Karpas-422 (cell line): ENCODE data around the gene MSH2. TPM values are rescaled to one million over a fixed set of nuclear protein-coding genes. Genes with fewer than 3 reads are reported as not detected.

Experiments
- DNase-seq: peaks from one replicate; pipeline ENCODE4 v3.0.0-alpha.2; 2015
- H2AFZ ChIP-seq: fragments of 200-600 bp; sonication (generic); 2 replicates; pipeline ENCODE4 v1.6.1; 2014; ENCODE audit warnings: antibody characterized with exemption, low read length, mixed read lengths
- H3K27ac ChIP-seq: fragments of 200-600 bp; sonication (generic); 2 replicates; pipeline ENCODE4 v1.5.1; 2014; ENCODE audit warnings: mild to moderate bottlenecking, low read length, moderate library complexity
- H3K27me3 ChIP-seq: fragments of 200-600 bp; sonication (generic); 2 replicates; pipeline ENCODE4 v1.6.1; 2014; ENCODE audit warnings: low read length, mixed read lengths
- H3K36me3 ChIP-seq: fragments of 200-600 bp; sonication (generic); 2 replicates; pipeline ENCODE4 v1.6.1; 2014; ENCODE audit warnings: low read length, mixed read lengths; ENCODE audit not compliant: insufficient read depth
- H3K4me1 ChIP-seq: fragments of 200-600 bp; sonication (generic); 2 replicates; pipeline ENCODE4 v1.6.1; 2014; ENCODE audit warnings: mild to moderate bottlenecking, low read length, mixed read lengths
- H3K4me2 ChIP-seq: fragments of 200-600 bp; sonication (generic); 2 replicates; pipeline ENCODE4 v1.6.1; 2014; ENCODE audit warnings: low read length, low read depth, mild to moderate bottlenecking; ENCODE audit not compliant: poor library complexity, severe bottlenecking
- H3K4me3 ChIP-seq: fragments of 200-600 bp; sonication (generic); 2 replicates; pipeline ENCODE4 v1.5.1; 2014; ENCODE audit warnings: mild to moderate bottlenecking, antibody characterized with exemption, low read length, mixed read lengths
- H3K79me2 ChIP-seq: fragments of 200-600 bp; sonication (generic); 2 replicates; pipeline ENCODE4 v1.6.1; 2014; ENCODE audit warnings: mild to moderate bottlenecking, low read length, mixed read lengths
- H3K9ac ChIP-seq: fragments of 200-600 bp; sonication (generic); 2 replicates; pipeline ENCODE4 v1.6.0; 2014; ENCODE audit warnings: low read length
- H3K9me2 ChIP-seq: fragments of 200-600 bp; sonication (generic), shearing (Covaris generic); replicated peaks from 2 replicates; pipeline ENCODE4 v1.6.0; 2014; ENCODE audit warnings: mild to moderate bottlenecking, low read length, moderate library complexity; ENCODE audit not compliant: insufficient read depth
- H3K9me3 ChIP-seq: fragments of 300-700, 200-600 bp; sonication (generic); 2 replicates; pipeline ENCODE4 v1.6.1; 2014; ENCODE audit warnings: low read length, mixed read lengths
- H4K20me1 ChIP-seq: fragments of 200-600 bp; sonication (generic); 2 replicates; pipeline ENCODE4 v1.6.1; 2014; ENCODE audit warnings: mild to moderate bottlenecking, antibody characterized with exemption, low read length, low read depth; ENCODE audit not compliant: insufficient read depth
- total RNA-seq: library from RNA; depleted of rRNA; stranded (reverse); fragments of >200 nt; shearing (Covaris generic); gene quantifications from 2 replicates; pipeline ENCODE4 v1.2.3, GENCODE V29; 2014; ENCODE audit warnings: low replicate concordance; rRNA removed

Gene MSH2
- total RNA-seq, result 28.4 and 38.7 TPM in 2 replicates

- peaks cover 50% of the 10 kb centered on the region for H3K79me2 ChIP-seq
These were observed at the start of gene MSH2 for GRCh38 chr2:47402805-47403608. Gene MSH2, plus strand, starts transcription at chr2:47403156. Its CDS starts 36 bp downstream, at chr2:47403192.

GRCh38 chr2:47354013-47354847, 48.7 kb upstream of the MSH2 start:
- H3K27ac ChIP-seq, result no peak overlapping the region
- H3K4me2 ChIP-seq, result no peak overlapping the region
- H4K20me1 ChIP-seq, result no peaks in the 10 kb centered on the region
- no peaks in the 10 kb centered on the region for H3K4me1 ChIP-seq
- H3K9me3 ChIP-seq, result no peaks in the 10 kb centered on the region
- no peak overlapping the region for H3K4me3 ChIP-seq
- no peaks in the 10 kb centered on the region for H3K27me3 ChIP-seq
- H3K9me2 ChIP-seq, result no peaks in the 10 kb centered on the region
- DNase-seq, result no peak
- H3K36me3 ChIP-seq, result no peaks in the 10 kb centered on the region
- H3K79me2 ChIP-seq, result no peaks in the 10 kb centered on the region
- no peak overlapping the region for H3K9ac ChIP-seq
- H2AFZ ChIP-seq, result no peak overlapping the region

More at GRCh38 chr2:47402805-47403608, at the start of gene MSH2:
- Histone ChIP-seq H3K4me2 (peak within 1 kb of the TSS; percentile 90), H3K27me3 (no peaks in the 10 kb centered on the region), H3K27ac (peak within 1 kb of the TSS; percentile 58), H3K4me3 (peak within 1 kb of the TSS; percentile 89), H3K9me2 (no peaks in the 10 kb centered on the region), H2AFZ (peak within 1 kb of the TSS; percentile 83), H3K36me3 (peaks cover 14% of the 10 kb centered on the region), H3K4me1 (peaks cover 29% of the 10 kb centered on the region), H3K9ac (peak within 1 kb of the TSS; percentile 90), H3K9me3 (no peaks in the 10 kb centered on the region), H4K20me1 (no peaks in the 10 kb centered on the region; the same call in 1 of the 2 replicates)
- peak; percentile 97 for DNase-seq

DNA sequence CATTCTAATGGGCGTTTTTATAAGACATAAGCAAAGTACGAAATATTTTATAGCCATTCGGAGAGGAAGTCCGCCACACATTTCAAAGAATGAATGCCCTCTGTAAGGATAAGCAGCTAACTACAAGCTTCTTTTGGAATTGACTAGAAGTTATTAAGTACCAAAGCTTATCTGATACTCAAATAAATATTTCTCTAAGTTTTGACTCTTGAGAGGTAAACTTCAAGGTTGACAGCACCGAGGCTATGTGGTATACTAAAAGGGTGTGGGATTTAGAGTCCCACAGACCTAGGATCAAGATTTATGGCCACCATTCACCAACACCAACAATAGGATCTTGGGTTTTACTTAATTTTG, 48.1 kb upstream of the MSH2 start:
- H3K4me3 ChIP-seq, result no peak overlapping the region
- H3K27ac ChIP-seq, result no peak overlapping the region
- no peak overlapping the region for H3K9ac ChIP-seq
- no peak overlapping the region for H2AFZ ChIP-seq
- H4K20me1 ChIP-seq, result no peaks in the 10 kb centered on the region
- no peaks in the 10 kb centered on the region for H3K9me2 ChIP-seq
- H3K27me3 ChIP-seq, result no peaks in the 10 kb centered on the region
- no peaks in the 10 kb centered on the region for H3K36me3 ChIP-seq
- no peaks in the 10 kb centered on the region for H3K4me1 ChIP-seq
- no peak overlapping the region for H3K4me2 ChIP-seq
- no peak for DNase-seq
- no peaks in the 10 kb centered on the region for H3K9me3 ChIP-seq
- no peaks in the 10 kb centered on the region for H3K79me2 ChIP-seq

- H3K36me3 ChIP-seq, result no peaks in the 10 kb centered on the region
- H3K4me2 ChIP-seq, result no peak overlapping the region
- no peaks in the 10 kb centered on the region for H3K27me3 ChIP-seq
- DNase-seq, result no peak
- H3K9ac ChIP-seq, result no peak overlapping the region
- H2AFZ ChIP-seq, result no peak overlapping the region
- no peak overlapping the region for H3K27ac ChIP-seq
- no peaks in the 10 kb centered on the region for H3K9me2 ChIP-seq
- H3K79me2 ChIP-seq, result no peaks in the 10 kb centered on the region
- H3K4me3 ChIP-seq, result no peak overlapping the region
- H4K20me1 ChIP-seq, result no peaks in the 10 kb centered on the region
- H3K9me3 ChIP-seq, result no peaks in the 10 kb centered on the region
- H3K4me1 ChIP-seq, result no peaks in the 10 kb centered on the region
These were observed 45.5 kb upstream of the MSH2 start for GRCh38 chr2:47357483-47357882.

GRCh38 chr2:47359375-47359868, 43.5 kb upstream of the MSH2 start:
- no peaks in the 10 kb centered on the region for H4K20me1 ChIP-seq

DNA sequence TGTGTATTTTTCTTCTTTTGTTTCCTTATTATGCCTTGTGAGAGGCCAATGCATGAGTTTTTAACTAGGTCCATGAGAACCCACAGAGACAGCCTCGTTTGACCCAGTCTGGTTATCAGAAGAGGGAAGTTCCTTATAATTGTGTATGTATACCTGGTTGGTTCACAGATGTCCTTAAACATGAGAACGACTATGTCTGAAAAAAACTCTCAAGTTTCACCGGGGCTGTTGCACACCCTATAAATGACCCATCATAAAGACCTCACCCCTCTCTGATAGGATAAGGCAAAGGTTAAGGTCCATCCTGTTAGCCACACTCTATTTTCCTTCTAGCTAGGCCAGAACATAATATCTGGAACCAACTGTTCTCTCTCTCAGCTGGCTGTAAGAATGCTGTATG, 42.7 kb upstream of the MSH2 start:
- no peak overlapping the region for H2AFZ ChIP-seq
- H3K4me3 ChIP-seq, result no peak overlapping the region
- no peaks in the 10 kb centered on the region for H3K27me3 ChIP-seq
- no peak overlapping the region for H3K4me2 ChIP-seq
- H4K20me1 ChIP-seq, result no peaks in the 10 kb centered on the region
- no peaks in the 10 kb centered on the region for H3K36me3 ChIP-seq
- no peak overlapping the region for H3K9ac ChIP-seq
- no peaks in the 10 kb centered on the region for H3K79me2 ChIP-seq
- H3K9me2 ChIP-seq, result no peaks in the 10 kb centered on the region
- H3K27ac ChIP-seq, result no peak overlapping the region
- H3K9me3 ChIP-seq, result no peaks in the 10 kb centered on the region
- DNase-seq, result no peak
- H3K4me1 ChIP-seq, result no peaks in the 10 kb centered on the region

More at GRCh38 chr2:47359375-47359868, 43.5 kb upstream of the MSH2 start:
- Histone ChIP-seq H3K4me1 (no peaks in the 10 kb centered on the region), H3K9ac (no peak overlapping the region), H3K36me3 (no peaks in the 10 kb centered on the region), H3K4me3 (no peak overlapping the region), H3K9me2 (no peaks in the 10 kb centered on the region), H3K4me2 (no peak overlapping the region), H3K9me3 (no peaks in the 10 kb centered on the region), H3K27me3 (no peaks in the 10 kb centered on the region), H3K79me2 (no peaks in the 10 kb centered on the region), H3K27ac (no peak overlapping the region), H2AFZ (no peak overlapping the region)
- DNase-seq, result no peak

DNA sequence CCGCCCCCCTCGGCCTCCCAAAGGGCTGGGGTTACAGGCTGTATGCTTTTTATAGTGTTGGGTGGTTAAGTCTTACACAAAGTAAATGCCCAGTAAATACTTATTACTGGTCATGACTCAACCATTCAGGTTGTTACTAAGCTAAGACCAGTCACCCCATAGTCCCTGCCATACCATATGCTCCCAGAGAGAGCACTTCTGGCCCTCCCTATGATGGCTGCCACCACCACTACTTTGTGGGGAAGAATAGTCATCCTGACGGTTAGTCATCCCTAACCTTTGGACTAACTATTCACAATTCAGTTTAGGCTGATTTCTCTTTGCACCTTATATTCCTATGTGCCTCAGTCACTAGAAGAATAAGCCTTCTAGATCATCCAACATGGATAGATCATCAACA, 42.0 kb upstream of the MSH2 start:
- no peak overlapping the region for H3K4me3 ChIP-seq
- H3K36me3 ChIP-seq, result no peaks in the 10 kb centered on the region
- no peaks in the 10 kb centered on the region for H4K20me1 ChIP-seq
- no peaks in the 10 kb centered on the region for H3K9me2 ChIP-seq
- H3K27me3 ChIP-seq, result no peaks in the 10 kb centered on the region
- no peak overlapping the region for H2AFZ ChIP-seq
- no peaks in the 10 kb centered on the region for H3K4me1 ChIP-seq
- H3K4me2 ChIP-seq, result no peak overlapping the region
- H3K27ac ChIP-seq, result no peak overlapping the region
- no peak overlapping the region for H3K9ac ChIP-seq
- no peaks in the 10 kb centered on the region for H3K79me2 ChIP-seq
- DNase-seq, result no peak
- H3K9me3 ChIP-seq, result no peaks in the 10 kb centered on the region
